HS-27A (cell line): ENCODE data around the gene YY1.
A peak's percentile ranks its signal among the peaks of the same experiment; 100 is the strongest.
"Not testable (repeated sequence)": the region's sequence is repeated elsewhere in the genome, so short reads cannot be mapped to it uniquely, and the experiment has no call there.

Experiments used
- DNase-seq: peaks from one replicate; pipeline ENCODE4 v3.0.0-alpha.2; 2012; ENCODE audit warnings: low read depth, missing footprints

YY1 gene

DNA sequence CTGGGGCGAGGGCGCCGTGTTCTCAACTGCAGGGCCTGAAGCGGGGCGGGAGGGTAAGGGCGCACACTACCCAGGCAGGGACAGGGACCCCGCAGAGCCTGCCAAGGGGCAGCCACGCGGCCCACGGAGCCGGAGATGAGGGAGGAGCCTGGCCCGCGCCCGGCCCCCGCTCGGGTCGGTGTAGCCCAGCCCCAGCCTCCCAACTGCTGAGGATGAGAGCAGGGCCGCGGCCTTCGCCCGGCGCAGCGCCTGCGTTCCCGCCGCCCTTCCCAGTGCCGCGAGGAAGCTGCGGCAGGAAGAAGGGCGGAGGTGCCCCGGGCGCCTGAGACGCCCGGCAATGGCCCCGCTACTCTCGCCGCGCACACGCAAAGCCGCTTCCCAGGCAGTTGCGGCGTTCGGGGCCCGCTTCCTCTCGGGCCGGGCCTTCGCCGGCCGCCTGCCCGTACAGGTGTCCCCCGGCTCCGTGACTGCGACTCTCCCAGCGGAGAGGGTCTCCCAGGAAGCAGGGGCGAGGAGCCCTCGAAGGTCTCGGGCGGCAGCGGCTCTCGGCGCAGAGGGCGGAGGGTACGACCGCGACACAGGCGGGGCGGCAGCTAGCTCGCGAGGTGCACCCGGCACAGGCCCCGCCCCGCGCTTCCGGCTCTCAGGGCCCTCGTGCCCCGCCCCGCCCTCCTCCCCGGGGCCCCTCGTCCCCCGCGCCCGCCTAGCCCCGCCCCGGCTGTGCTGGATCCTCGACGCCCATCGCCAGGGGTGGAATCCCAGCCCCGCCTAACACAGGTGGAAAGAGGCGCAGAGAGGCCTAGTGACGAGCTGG lies 24.8 kb upstream of the YY1 start:
- peak; percentile 45 for DNase-seq

DNA sequence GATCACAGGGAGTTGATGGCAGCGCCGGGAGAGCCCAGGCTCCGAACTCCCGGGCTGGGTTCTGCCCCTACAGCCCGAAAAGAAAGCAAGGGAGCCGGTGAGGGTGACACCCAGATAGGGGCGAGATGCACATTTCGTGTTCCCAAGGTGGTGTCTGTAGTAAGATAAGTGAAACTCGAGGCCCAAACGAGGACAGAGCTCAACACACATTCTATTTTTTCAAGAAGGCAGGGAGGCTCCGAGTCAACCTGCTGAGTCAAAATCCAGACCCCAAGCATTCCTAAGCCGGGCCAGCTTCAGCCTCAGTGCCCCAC lies 24.2 kb upstream of the YY1 start:
- no peak for DNase-seq

DNA sequence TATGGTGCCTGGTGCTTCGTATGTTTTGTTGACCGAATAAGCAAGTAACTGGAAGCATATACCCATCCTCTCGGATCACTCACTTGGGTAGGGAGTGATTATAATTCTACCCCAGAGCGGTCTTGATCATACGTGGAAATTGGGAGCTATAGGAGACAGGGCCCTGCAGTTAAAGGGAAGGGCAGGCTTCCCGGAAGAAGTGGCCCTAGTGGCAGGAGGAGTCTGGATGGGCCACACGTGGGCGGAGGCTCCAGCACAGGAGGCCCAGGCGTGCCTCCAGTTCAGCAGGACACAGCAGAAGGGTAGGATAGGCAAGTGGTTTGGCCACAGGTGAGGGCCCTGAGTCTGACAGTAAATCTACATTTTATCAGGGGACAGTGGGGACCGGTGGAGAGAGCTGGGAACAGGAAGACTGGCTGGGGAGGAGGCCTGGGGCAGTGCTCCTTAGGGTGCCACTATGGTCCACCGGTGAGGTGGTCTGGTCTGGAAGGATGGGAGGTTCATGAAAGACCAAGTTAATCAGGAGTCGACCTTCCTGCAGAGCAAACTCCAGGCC lies 23.5 kb upstream of the YY1 start:
- no peak for DNase-seq

DNA sequence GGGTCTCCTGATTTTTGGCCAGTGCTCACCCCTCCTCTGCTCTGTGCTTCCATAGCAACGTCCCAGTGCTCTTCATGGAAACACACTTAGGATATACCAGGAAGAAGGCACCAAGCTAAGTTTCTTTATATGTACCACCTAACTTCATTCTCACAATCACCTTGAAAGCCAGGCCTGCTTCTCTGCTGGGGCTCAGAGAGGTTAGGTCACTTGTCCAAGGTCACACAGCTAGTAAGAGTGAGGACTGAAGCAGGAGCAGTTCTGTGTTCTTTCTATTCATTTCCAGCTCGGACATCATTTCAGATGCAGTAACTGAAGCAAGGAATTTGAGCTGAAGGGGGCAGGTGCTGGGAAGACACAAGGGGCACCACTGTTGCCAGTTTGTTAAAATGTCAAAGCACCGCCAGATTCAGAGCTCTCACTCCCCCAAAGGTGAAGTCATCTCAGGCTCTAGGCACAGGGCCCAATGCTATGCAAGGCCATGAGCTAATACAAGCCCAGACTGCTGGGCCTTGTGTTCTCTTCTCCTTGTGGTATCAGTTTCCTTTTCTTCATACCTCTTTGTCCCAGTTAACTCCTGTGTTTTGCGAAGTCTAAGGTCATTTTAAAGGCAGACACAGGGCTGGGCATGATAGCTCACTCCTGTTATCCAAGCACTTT lies 19.7 kb upstream of the YY1 start:
- no peak for DNase-seq

DNA sequence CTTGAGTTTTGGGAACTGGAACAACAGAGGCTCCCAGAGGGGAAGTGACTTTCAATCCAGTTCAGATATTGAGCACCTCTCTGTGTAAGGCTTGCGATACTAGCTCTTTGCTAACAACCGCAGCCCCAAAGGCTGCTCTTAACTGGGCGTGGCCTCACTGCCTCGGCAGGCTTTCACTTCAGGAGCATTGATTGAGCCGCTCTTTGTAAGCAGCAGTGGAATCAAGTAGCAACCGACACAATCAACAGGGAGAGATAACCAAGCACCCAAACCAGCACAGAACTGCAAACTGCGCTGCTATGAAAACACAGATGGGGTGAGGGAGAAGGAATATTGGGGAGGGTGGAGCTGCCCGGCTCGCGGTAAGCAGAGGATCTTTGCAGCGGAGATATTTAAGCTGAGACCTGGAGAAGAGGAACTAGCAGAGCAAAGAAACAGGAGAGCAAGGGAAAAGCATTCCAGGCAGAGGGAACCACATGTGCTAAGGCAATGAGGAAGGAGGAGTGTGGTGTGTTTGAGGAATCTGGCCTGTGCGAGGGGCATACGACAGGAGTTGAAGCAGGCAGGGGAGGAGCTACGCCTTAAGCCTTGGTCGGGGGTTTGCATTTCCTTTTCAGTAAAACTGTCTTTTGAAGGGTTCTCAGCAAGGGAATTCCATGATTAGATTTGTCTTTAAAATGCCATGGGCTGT lies 17.3 kb upstream of the YY1 start:
- no peak for DNase-seq

DNA sequence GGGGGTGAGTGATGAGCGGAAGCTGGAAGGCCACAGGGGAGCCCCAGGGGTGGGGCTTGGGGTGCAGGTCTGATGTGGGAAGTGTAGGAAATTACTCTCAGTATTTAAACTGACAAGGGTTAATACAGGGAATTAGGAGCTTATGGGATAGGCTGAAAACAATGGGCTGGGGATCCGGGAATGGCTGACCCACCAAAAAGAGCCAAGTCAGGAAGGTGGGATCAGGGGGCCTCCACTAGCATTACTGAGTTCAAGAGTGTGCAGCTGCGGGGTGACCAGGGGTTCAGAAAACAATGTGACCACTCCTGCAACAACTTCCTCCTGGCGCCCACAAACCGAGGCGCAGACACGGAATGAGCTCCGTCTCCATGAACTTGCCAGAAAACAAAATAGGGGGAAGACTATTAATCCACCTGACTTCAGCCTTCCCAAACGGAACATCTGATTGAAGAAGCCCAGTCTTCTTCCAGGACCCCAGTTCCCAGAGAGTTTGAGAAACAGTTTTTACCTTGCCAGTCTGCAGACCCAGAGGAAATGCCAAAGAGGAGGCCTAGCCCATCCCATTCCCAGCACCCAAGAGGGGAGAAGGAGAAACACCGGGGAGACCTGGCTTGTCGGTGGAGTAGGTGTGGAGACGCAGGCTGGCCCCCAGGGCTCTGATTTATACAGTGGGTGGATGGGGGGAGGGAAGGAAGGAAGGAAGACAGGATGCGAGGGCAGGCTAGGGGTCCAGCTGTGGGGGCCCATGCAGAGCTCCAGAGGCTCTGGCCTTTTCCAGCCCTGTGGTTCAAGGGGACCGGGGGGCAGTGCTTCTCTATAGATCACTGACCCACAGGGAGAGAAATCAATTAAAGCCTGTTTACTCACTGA lies 16.5 kb upstream of the YY1 start:
- DNase-seq, result no peak

DNA sequence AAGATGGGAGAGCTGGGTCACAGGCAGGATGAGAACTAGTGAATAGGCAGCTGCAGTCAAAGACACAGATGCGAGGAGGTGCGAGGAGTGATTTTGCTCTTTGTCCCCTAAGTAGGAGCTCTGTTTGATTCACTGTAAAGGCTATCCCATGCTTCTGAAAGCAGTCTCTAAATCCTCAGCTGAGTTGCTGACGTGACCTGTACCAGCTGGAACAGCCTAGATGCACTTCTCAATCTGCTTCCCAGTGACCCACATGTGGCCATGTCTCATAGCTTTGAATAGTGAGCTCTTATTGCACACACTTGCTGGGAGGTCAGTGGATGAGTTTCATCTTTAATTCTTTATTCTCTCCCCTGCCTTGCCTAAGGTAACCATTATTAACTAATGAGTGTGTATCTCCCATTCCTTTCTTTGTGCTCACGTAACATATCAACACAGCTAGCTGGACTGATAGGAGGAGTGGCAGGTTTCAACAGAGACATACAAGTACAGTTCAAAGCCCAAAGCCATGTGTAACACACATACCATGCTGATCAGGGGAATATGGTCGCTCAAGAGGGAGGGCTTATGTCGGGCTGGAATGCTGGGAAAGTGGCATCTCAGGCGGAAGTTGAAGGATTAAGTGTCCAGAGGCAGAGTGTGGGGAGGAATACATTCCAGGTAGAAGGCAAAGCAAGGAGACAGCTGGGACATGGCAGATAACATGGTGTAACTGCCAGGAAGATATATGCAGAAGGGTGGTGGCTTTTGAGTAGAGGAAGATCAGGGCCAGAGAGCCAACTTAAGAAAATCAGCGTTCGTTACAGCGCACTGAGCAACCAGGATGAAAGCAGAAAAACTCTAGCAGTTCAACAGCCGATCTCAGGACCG lies 15.4 kb upstream of the YY1 start:
- DNase-seq, result no peak

DNA sequence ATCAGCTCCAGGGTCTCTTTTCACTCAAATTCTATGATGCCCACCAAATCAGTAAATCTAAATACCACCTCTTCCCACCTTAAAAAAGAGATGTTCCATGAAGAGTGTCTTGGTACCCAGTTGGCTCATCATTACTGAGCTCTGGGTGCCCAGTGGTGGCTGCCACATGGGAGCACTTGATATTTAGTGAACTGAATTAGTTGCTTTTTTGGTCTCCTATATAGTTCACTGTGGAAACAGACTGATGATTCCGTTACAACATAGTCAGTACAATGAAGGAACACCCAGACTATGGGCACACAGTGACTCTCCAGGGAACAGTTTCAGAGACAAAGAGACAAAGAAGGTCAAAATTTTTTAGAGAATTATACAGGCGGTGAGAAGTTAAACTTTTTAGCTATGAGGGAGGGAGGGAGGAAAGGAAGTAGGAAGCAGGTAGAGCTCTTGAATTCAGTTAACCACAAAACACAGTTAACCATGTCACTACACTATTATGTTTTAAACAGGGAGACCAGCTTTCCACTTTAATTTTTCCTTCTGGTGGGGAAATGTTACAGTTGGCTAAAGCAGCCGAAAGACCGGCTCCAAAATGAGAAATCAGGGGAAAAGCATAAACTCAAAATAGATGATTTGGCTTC lies 14.6 kb upstream of the YY1 start:
- no peak for DNase-seq

DNA sequence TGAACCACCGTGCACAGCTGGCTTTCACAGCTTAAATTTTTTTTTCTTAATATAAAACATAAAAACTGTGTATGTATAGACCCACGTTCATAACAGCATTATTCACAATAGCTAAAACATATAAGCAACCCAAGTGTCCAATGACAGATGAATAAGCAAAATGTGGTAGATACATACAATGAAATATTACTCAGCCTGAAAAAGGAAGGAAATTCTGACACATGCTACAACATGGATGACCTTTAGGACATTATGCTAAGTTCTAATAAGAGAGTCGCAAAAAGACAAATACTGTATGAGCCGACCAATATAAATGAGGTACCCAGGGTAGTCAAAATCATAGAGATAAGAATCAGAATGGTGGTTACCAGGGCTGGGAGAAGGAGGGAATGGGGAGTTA lies 13.8 kb upstream of the YY1 start:
- no peak for DNase-seq

DNA sequence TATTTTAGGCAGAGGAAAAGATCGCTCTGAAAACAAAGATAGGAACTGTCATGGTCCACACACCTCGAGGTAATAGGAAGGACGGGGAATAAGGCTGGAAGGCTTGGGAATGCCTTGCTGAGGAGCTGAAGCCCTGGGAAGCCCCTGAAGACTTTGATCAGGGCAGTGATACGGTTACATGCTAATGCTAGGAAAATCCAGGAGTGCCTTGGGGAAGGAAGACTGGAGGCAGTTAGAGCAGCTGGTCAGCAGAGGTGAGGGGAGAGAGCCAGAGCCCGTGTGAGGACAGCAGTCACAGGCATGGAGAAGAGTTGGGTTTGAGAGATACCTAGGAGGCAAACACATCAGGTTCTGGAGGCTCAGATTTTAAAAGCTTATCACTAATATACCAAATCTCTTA lies 8.6 kb upstream of the YY1 start:
- DNase-seq, result no peak

DNA sequence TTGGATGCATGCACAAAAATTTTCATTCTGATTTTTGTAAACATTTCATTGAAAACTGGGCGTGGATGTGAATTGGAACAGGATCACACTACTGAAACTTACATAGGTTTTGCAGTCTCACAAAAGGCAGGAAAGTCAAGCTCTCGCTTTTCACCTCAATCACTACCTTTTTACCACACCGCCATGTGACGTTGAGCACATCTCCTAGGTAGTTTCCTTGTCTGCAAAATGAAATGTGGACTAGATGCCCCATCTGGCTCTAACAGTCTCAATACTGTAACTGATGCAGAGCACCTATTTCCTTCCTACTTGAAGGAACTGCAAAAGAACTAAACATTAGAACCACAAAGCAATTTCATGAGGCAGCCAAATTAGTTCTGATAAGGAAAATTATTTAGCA lies 4.4 kb upstream of the YY1 start:
- no peak for DNase-seq

DNA sequence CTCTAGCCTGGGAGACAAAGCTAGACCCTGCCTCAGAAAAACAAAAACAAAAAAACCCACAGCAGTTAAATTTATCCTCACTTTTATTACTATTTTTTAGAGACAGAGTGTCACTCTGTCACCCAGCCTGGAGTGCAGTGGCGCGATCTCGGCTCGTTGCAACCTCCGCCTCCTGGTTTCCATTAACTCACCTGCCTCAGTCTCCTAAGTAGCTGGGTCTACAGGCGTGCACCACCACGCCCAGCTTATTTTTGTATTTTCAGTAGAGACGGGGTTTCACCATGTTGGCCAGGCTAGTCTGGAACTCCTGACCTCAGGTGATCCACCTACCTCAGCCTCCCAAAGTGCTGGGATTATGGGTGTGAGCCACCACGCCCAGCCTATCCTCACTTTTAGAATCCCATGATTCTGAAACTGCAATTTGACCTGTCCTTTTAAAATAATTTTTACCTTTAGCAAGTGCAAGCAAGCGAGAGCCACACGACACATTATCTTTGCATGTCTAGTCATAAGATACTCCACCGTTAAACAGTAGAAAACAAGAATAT lies 2.6 kb upstream of the YY1 start:
- DNase-seq, result not testable (repeated sequence)

DNA sequence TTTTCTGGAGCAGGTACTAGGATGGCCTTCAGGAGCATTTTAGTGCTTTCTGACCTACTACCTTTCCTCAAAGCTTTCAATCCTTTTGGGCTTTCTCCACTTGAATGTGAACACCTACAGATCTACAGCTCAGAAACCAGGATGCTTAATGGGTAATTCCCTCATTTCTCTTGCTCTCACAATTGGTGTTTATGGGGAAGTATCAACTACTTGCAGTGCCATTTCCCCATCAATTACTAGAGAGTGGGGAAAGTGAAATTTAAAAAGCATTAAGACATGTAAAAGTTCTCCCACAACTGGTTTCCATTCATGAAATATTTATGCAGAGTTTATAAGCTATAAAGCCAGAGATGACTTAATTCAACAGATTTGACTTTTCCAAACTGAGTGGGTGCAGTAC lies 2.1 kb upstream of the YY1 start:
- DNase-seq, result no peak

DNA sequence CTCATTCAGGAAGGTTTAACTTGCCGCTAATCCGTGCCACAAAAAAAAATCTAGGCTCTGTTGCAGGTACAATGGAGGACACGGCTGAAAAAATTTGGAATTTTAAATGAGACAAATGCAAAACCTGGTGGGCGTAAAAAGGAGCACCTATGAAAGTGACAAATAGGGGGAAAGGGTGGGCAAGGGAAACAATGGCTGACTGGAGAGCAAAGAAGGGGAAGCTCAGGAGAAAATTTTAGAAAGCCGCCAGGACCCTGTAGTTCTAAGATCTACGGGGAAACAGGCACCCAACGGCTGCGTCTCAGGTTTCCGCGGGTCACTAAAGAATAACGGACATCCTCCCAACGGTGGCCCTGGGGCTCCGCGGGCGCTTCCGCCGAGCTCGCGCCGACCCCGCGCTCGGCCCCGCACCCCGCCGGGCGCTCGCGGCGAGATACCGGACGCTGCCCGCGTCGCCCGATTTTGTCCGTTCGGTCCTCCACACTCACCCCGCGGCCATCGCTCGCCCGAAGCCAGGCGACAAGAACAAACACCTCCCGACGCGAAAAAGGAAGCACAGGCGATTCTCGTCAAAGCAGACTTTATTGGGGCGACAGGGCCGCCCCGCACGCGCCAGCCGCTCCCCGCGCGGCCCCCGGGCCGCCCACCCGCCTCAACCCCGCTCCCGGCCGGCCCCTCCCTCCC lies 1.1 kb upstream of the YY1 start:
- no peak for DNase-seq

DNA sequence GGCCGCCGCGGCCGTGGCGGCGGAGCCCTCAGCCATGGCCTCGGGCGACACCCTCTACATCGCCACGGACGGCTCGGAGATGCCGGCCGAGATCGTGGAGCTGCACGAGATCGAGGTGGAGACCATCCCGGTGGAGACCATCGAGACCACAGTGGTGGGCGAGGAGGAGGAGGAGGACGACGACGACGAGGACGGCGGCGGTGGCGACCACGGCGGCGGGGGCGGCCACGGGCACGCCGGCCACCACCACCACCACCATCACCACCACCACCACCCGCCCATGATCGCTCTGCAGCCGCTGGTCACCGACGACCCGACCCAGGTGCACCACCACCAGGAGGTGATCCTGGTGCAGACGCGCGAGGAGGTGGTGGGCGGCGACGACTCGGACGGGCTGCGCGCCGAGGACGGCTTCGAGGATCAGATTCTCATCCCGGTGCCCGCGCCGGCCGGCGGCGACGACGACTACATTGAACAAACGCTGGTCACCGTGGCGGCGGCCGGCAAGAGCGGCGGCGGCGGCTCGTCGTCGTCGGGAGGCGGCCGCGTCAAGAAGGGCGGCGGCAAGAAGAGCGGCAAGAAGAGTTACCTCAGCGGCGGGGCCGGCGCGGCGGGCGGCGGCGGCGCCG lies 381 bp downstream of the YY1 start:
- no peak for DNase-seq

DNA sequence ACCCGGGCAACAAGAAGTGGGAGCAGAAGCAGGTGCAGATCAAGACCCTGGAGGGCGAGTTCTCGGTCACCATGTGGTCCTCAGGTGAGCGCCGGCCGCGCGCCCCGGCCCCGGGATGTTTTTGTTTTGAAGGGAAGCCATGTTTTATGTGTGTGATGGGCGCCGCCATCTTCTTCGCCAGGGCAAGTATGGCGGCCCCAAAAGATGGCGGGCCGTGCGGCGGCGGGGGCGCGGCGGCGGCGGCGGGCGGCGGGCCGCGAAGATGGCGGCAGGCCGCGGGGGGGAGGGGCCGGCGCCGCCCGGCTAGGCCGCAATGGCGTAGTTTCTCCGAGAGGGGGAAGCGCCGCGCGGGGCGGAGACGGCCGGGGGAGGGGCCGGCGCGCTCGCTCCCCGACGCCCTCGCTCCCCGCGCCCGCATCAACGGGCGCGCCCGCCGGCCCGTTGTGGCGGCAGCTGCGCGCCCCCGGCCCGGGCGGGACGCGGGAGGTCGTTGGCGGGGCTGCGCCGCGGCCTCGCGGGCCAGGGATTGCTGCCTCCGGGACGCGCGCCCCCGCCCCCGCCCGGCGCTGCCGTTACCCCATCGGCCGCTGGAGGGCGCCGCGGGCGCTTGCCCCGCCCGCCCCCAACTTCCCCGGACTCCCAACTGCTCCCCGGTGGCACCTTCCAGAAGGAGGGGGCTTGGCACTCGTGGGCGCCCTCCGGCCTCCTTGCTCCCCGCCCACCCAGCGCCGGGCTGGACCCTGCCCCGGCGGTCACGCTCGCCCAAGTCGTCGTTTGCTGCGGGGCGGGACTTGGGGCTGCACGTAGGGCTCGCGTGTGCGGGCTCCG lies 1.1 kb downstream of the YY1 start:
- DNase-seq, result peak; percentile 59

DNA sequence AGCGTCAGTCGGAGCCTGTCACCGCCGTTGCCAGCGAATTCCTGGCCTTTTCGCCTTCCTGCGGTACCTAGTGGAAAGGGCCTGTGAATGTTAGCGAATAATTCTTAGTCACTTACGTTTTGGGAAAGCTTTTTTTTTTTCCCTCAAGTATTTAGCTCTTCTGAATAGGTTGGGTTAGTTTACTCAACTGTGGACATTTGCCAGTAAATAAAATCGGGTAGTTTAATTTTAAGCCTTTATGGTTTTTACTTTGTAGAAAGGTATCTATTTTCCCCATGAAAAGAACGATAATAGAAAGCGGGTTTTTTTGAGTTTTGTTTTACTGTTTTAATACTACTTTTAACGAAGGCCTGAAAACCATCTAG lies 1.7 kb downstream of the YY1 start:
- DNase-seq, result no peak

DNA sequence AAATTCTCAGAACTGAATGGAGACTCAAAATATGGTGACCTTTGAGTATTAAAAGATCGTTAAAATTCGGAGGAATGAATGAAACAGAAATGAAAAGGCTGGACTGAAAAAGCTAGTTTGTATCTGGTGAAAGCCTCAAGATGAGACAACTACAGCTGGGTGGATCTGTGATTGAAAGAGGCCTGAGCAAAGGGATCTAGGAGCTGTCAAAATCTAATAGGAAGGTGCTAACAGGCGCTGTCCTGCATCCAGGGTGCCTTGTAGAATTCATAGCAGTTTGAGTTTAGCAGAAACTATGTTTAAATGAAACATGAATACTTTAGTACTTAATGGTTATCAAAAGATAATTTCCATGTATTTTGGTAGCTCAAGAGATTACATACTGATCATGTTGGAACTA lies 2.3 kb downstream of the YY1 start:
- DNase-seq, result no peak
